GM18907 (cell line): Measurements from ENCODE around the gene ADTRP.

Experiments used
- ATAC-seq: cut with Tn5 transposase; IDR thresholded peaks from one replicate; pipeline ENCODE4 v1.9.1; 2021; ENCODE audit warnings: mild to moderate bottlenecking, moderate library complexity; ENCODE audit not compliant: unreplicated experiment

The ADTRP gene

GRCh38 chr6:11778648-11779328 is at the start of gene ADTRP:
ADTRP (minus strand) TSS chr6:11778803; CDS start chr6:11778759, 44 bp downstream.
- ATAC-seq, result no peak

- no peak for ATAC-seq
Measured at GRCh38 chr6:11826779-11827178, 48.2 kb upstream of the ADTRP start.

- peak; percentile 83 for ATAC-seq
Measured at GRCh38 chr6:11824986-11825385, 46.4 kb upstream of the ADTRP start.

GRCh38 chr6:11822346-11822745 is 43.7 kb upstream of the ADTRP start:
- no peak for ATAC-seq

- no peak for ATAC-seq
Measured at GRCh38 chr6:11821781-11822180, 43.2 kb upstream of the ADTRP start.

GRCh38 chr6:11820821-11821220 is 42.2 kb upstream of the ADTRP start:
- no peak for ATAC-seq

- no peak for ATAC-seq
Measured at GRCh38 chr6:11819486-11819885, 40.9 kb upstream of the ADTRP start.

GRCh38 chr6:11815231-11815630 is 36.6 kb upstream of the ADTRP start:
- ATAC-seq, result no peak

GRCh38 chr6:11814819-11815218 is 36.2 kb upstream of the ADTRP start:
- ATAC-seq, result no peak

- no peak for ATAC-seq
Measured at GRCh38 chr6:11814106-11814505, 35.5 kb upstream of the ADTRP start.

- no peak for ATAC-seq
Measured at GRCh38 chr6:11813606-11814005, 35.0 kb upstream of the ADTRP start.

GRCh38 chr6:11812951-11813350 is 34.3 kb upstream of the ADTRP start:
- ATAC-seq, result no peak

GRCh38 chr6:11812439-11812838 is 33.8 kb upstream of the ADTRP start:
- no peak for ATAC-seq

- ATAC-seq, result no peak
Measured at GRCh38 chr6:11811644-11812264, 33.2 kb upstream of the ADTRP start.

- no peak for ATAC-seq
Measured at GRCh38 chr6:11810854-11811643, 32.4 kb upstream of the ADTRP start.

GRCh38 chr6:11810039-11810541 is 31.5 kb upstream of the ADTRP start:
- ATAC-seq, result no peak

- no peak for ATAC-seq
Measured at GRCh38 chr6:11808054-11808453, 29.5 kb upstream of the ADTRP start.

- ATAC-seq, result no peak
Measured at GRCh38 chr6:11806561-11807317, 28.1 kb upstream of the ADTRP start.

GRCh38 chr6:11805259-11806053 is 26.9 kb upstream of the ADTRP start:
- ATAC-seq, result no peak

GRCh38 chr6:11804701-11805100 is 26.1 kb upstream of the ADTRP start:
- ATAC-seq, result no peak
